Measurements from ENCODE around the gene DSCAM. TPM values are rescaled to one million over a fixed set of nuclear protein-coding genes. Genes with fewer than 3 reads are reported as not detected.

The DSCAM gene
- total RNA-seq, 1 experiment from 2014 or later, result not detected

- no peak overlapping the region for H3K27ac ChIP-seq (ENCODE audit: low read depth, low read length)
- no peak overlapping the region for H3K4me2 ChIP-seq (ENCODE audit: low read length)
- H2AFZ ChIP-seq (ENCODE audit: low read depth, low read length, poor library complexity, severe bottlenecking), result no peak overlapping the region
- POLR2A ChIA-PET, result no interaction called here
- no peak for TF ChIP-seq SP1 (IDR thresholded peaks at IDR 0.05; ENCODE audit: low read depth)
- no peak for TF ChIP-seq ATF3 (IDR thresholded peaks at IDR 0.05)
- no peaks in the 10 kb centered on the region for H4K20me1 ChIP-seq (ENCODE audit: insufficient read depth)
- intact Hi-C loops (cut with micrococcal nuclease), result no loop called here
- no peak overlapping the region for H3K4me3 ChIP-seq (replicated peaks in 1 of 2; ENCODE audit: low read depth in 1 of 2, low read length in 2 of 2)
- no peaks in the 10 kb centered on the region for H3K36me3 ChIP-seq (ENCODE audit: control insufficient read depth in 1 of 2, insufficient read depth in 2 of 2, low read length in 2 of 2)
- H3K9me3 ChIP-seq (ENCODE audit: control insufficient read depth in 1 of 2, insufficient read depth in 1 of 2, low read depth in 1 of 2, low read length in 2 of 2), result peaks cover 7 to 28% of the 10 kb centered on the region in 2 experiments; a peak in 2 of 4 replicates
- no TSS peak for BruUV-seq (replicated peaks)
- RAD21 ChIA-PET (ENCODE audit: low non-redundant PET in 1 of 2, low total read pairs in 2 of 2, uncharacterized antibody in 2 of 2, unreplicated experiment in 2 of 2), result no interaction called here
- H3K9me2 ChIP-seq (ENCODE audit: insufficient read depth), result no peaks in the 10 kb centered on the region
- no peaks in the 10 kb centered on the region for H3K79me2 ChIP-seq (ENCODE audit: insufficient read depth, low read length)
- no peaks in the 10 kb centered on the region for H3K4me1 ChIP-seq (ENCODE audit: control insufficient read depth in 1 of 2, insufficient read depth in 2 of 2, low read length in 2 of 2)
- ATAC-seq, result no peak
- CTCF ChIA-PET, result no interaction called here
- H3K9ac ChIP-seq (ENCODE audit: low read length), result no peak overlapping the region
- no peaks in the 10 kb centered on the region for H3K27me3 ChIP-seq (ENCODE audit: insufficient read depth, low read length)
- no peak for DNase-seq (ENCODE audit: low read depth, low spot score)
These were observed 241.9 kb downstream of the DSCAM start for GRCh38 chr21:40605094-40605493.

- ChIA-PET POLR2A (no interaction called here), CTCF (no interaction called here), RAD21 (ENCODE audit: low non-redundant PET in 1 of 2, low total read pairs in 2 of 2, uncharacterized antibody in 2 of 2, unreplicated experiment in 2 of 2) (no interaction called here)
- Histone ChIP-seq H3K36me3 (ENCODE audit: control insufficient read depth in 1 of 2, insufficient read depth in 2 of 2, low read length in 2 of 2) (no peaks in the 10 kb centered on the region), H3K9ac (ENCODE audit: low read length) (no peak overlapping the region), H3K9me3 (ENCODE audit: control insufficient read depth in 1 of 2, insufficient read depth in 1 of 2, low read depth in 1 of 2, low read length in 2 of 2) (peaks cover 7 to 25% of the 10 kb centered on the region in 2 experiments; a peak in 2 of 4 replicates), H3K9me2 (ENCODE audit: insufficient read depth) (no peaks in the 10 kb centered on the region), H3K27ac (ENCODE audit: low read depth, low read length) (no peak overlapping the region), H3K79me2 (ENCODE audit: insufficient read depth, low read length) (no peaks in the 10 kb centered on the region), H3K4me2 (ENCODE audit: low read length) (no peak overlapping the region), H3K27me3 (ENCODE audit: insufficient read depth, low read length) (no peaks in the 10 kb centered on the region), H4K20me1 (ENCODE audit: insufficient read depth) (no peaks in the 10 kb centered on the region), H3K4me1 (ENCODE audit: control insufficient read depth in 1 of 2, insufficient read depth in 2 of 2, low read length in 2 of 2) (no peaks in the 10 kb centered on the region), H2AFZ (ENCODE audit: low read depth, low read length, poor library complexity, severe bottlenecking) (no peak overlapping the region), H3K4me3 (replicated peaks in 1 of 2; ENCODE audit: low read depth in 1 of 2, low read length in 2 of 2) (no peak overlapping the region)
- intact Hi-C loops (cut with micrococcal nuclease), result no loop called here
- no peak for DNase-seq (ENCODE audit: low read depth, low spot score)
- no peak for TF ChIP-seq EGR1 (IDR thresholded peaks at IDR 0.05; ENCODE audit: low read depth)
- TF ChIP-seq CEBPB (IDR thresholded peaks at IDR 0.05; ENCODE audit: low read depth), result no peak
- no peak for TF ChIP-seq ELF1 (IDR thresholded peaks at IDR 0.05; ENCODE audit: borderline replicate concordance, low read depth)
- TF ChIP-seq SIN3A (IDR thresholded peaks at IDR 0.05; ENCODE audit: low read depth), result no peak
- BruUV-seq (replicated peaks), result no TSS peak
- no peak for ATAC-seq
These were observed 243.2 kb downstream of the DSCAM start for GRCh38 chr21:40603774-40604173.

Data from HCT116 (cell line).